ENCODE results near the gene ADM.
A peak's percentile ranks its signal among the peaks of the same experiment; 100 is the strongest.

The ADM gene

GRCh38 chr11:10307022-10307399, 2.1 kb downstream of the ADM start:
- H3K4me2 ChIP-seq (ENCODE audit: low read length), result peak overlapping the region; percentile 85
- H3F3A ChIP-seq (ENCODE audit: insufficient read depth, low read length), result peaks cover 11% of the 10 kb centered on the region
- 0 out of 2 replicates have a peak, but pooled peaks cover 6% of the 10 kb centered on the region for H3K9me3 ChIP-seq (ENCODE audit: low read length)
- H3K9me2 ChIP-seq (ENCODE audit: low read depth, low read length), result no peaks in the 10 kb centered on the region
- no peak overlapping the region for H2AFZ ChIP-seq (ENCODE audit: low read length)
- peaks cover 4% of the 10 kb centered on the region; the same call in 1 of the 2 replicates for H3K36me3 ChIP-seq (ENCODE audit: insufficient read depth, low read length)
- peak overlapping the region; percentile 98 for H3K27ac ChIP-seq (ENCODE audit: low read depth, low read length, poor library complexity, severe bottlenecking)
- no peaks in the 10 kb centered on the region for H3K27me3 ChIP-seq (ENCODE audit: insufficient read depth, low read length)
- no peaks in the 10 kb centered on the region for H3K79me2 ChIP-seq (ENCODE audit: insufficient read depth, low read length)
- TF ChIP-seq CTCF (IDR thresholded peaks at IDR 0.05; ENCODE audit: low read length) (no peak), EZH2 (IDR thresholded peaks at IDR 0.05; ENCODE audit: borderline replicate concordance, low read length) (no peak)
- peaks cover 94% of the 10 kb centered on the region for H3K4me1 ChIP-seq (ENCODE audit: insufficient read depth, low read length, severe bottlenecking)
- no peaks in the 10 kb centered on the region for H4K20me1 ChIP-seq (ENCODE audit: insufficient read depth, low read length)
- H3K4me3 ChIP-seq (ENCODE audit: low read depth, low read length, poor library complexity, severe bottlenecking), result peak overlapping the region; percentile 72
- peak overlapping the region; percentile 83 for H3K9ac ChIP-seq (ENCODE audit: low read length)

- H3K9me3 ChIP-seq (ENCODE audit: low read length), result 0 out of 2 replicates have a peak, but pooled peaks cover 9% of the 10 kb centered on the region
These were observed 2.7 kb downstream of the ADM start for GRCh38 chr11:10307400-10308200.

GRCh38 chr11:10308201-10308954, 3.5 kb downstream of the ADM start:
- Histone ChIP-seq H3K36me3 (ENCODE audit: insufficient read depth, low read length) (peaks cover 4% of the 10 kb centered on the region; the same call in 1 of the 2 replicates), H3K9ac (ENCODE audit: low read length) (peak overlapping the region; percentile 83), H3K9me2 (ENCODE audit: low read depth, low read length) (no peaks in the 10 kb centered on the region), H3K79me2 (ENCODE audit: insufficient read depth, low read length) (no peaks in the 10 kb centered on the region), H3K27ac (ENCODE audit: low read depth, low read length, poor library complexity, severe bottlenecking) (peak overlapping the region; percentile 98), H3F3A (ENCODE audit: insufficient read depth, low read length) (peaks cover 11% of the 10 kb centered on the region), H3K27me3 (ENCODE audit: insufficient read depth, low read length) (no peaks in the 10 kb centered on the region), H3K9me3 (ENCODE audit: low read length) (0 out of 2 replicates have a peak, but pooled peaks cover 9% of the 10 kb centered on the region), H3K4me2 (ENCODE audit: low read length) (peak overlapping the region; percentile 85), H3K4me1 (ENCODE audit: insufficient read depth, low read length, severe bottlenecking) (peaks cover 81% of the 10 kb centered on the region), H3K4me3 (ENCODE audit: low read depth, low read length, poor library complexity, severe bottlenecking) (peak overlapping the region; percentile 72), H2AFZ (ENCODE audit: low read length) (no peak overlapping the region), H4K20me1 (ENCODE audit: insufficient read depth, low read length) (no peaks in the 10 kb centered on the region)
- TF ChIP-seq EZH2 (IDR thresholded peaks at IDR 0.05; ENCODE audit: borderline replicate concordance, low read length), result no peak
- no peak for TF ChIP-seq CTCF (IDR thresholded peaks at IDR 0.05; ENCODE audit: low read length)

More at GRCh38 chr11:10307400-10308200, 2.7 kb downstream of the ADM start:
- Histone ChIP-seq H3K36me3 (ENCODE audit: insufficient read depth, low read length) (peaks cover 4% of the 10 kb centered on the region; the same call in 1 of the 2 replicates), H2AFZ (ENCODE audit: low read length) (no peak overlapping the region), H3K27ac (ENCODE audit: low read depth, low read length, poor library complexity, severe bottlenecking) (peak overlapping the region; percentile 98), H4K20me1 (ENCODE audit: insufficient read depth, low read length) (no peaks in the 10 kb centered on the region), H3K4me3 (ENCODE audit: low read depth, low read length, poor library complexity, severe bottlenecking) (peak overlapping the region; percentile 72), H3F3A (ENCODE audit: insufficient read depth, low read length) (peaks cover 11% of the 10 kb centered on the region), H3K9ac (ENCODE audit: low read length) (peak overlapping the region; percentile 83), H3K27me3 (ENCODE audit: insufficient read depth, low read length) (no peaks in the 10 kb centered on the region), H3K4me1 (ENCODE audit: insufficient read depth, low read length, severe bottlenecking) (peaks cover 88% of the 10 kb centered on the region), H3K79me2 (ENCODE audit: insufficient read depth, low read length) (no peaks in the 10 kb centered on the region), H3K4me2 (ENCODE audit: low read length) (peak overlapping the region; percentile 85), H3K9me2 (ENCODE audit: low read depth, low read length) (no peaks in the 10 kb centered on the region)
- TF ChIP-seq CTCF (IDR thresholded peaks at IDR 0.05; ENCODE audit: low read length) (peak; percentile 99), EZH2 (IDR thresholded peaks at IDR 0.05; ENCODE audit: borderline replicate concordance, low read length) (no peak)
